ENCODE measurements around the gene AKAIN1. TPM values are rescaled to one million over a fixed set of nuclear protein-coding genes. Genes with fewer than 3 reads are reported as not detected.

AKAIN1 gene
- total and polyA plus RNA-seq, 2 of the 4 experiments (the other 2 are of a cell fraction) = not detected

- no peak overlapping the region for H3K18ac ChIP-seq (ENCODE audit: low read depth, low read length)
- no peak overlapping the region for H2BK5ac ChIP-seq (ENCODE audit: low read depth, low read length, poor library complexity, severe bottlenecking)
- no peaks in the 10 kb centered on the region for H4K20me1 ChIP-seq (ENCODE audit: insufficient read depth, low read length)
- no peak overlapping the region for H2BK20ac ChIP-seq (ENCODE audit: low read depth, low read length)
- dilution Hi-C loops (cut with HindIII; ENCODE audit: low sequenced_read_pairs, unreplicated experiment) = no loop called here
- H3K56ac ChIP-seq (ENCODE audit: extremely low read depth, insufficient read depth, low read length) = no peak overlapping the region
- no peak overlapping the region for H3K4me2 ChIP-seq (ENCODE audit: low read depth, low read length)
- H3K36me3 ChIP-seq (ENCODE audit: control insufficient read depth, insufficient read depth, low read length) = no peaks in the 10 kb centered on the region
- H3K9me3 ChIP-seq (ENCODE audit: control insufficient read depth, insufficient read depth, low read length) = peaks cover 14% of the 10 kb centered on the region
- no peaks in the 10 kb centered on the region for H3K79me1 ChIP-seq (ENCODE audit: low read depth in 1 of 2, low read length in 2 of 2)
- TF ChIP-seq CEBPB (IDR thresholded peaks at IDR 0.05; ENCODE audit: low read depth, low read length) (no peak), MAZ (IDR thresholded peaks at IDR 0.05; ENCODE audit: borderline replicate concordance, low read depth, low read length) (no peak)
- no peak overlapping the region for H2AK5ac ChIP-seq (ENCODE audit: low read depth, low read length)
- no peak overlapping the region for H4K5ac ChIP-seq (ENCODE audit: low read depth, low read length)
- no TSS peak for BruUV-seq (replicated peaks)
- H3K9me1 ChIP-seq (ENCODE audit: insufficient read depth, low read length) = no peaks in the 10 kb centered on the region
- no CpG with 5 or more reads among the region's 1 CpG for WGBS, 2 experiments (ENCODE audit: extremely low coverage in 2 of 2, insufficient read length in 1 of 2)
- CTCF ChIA-PET = interaction anchor here (0.6 kb wide), 1 partner anchor 1963 kb away, joined by 3 read pairs; no protein-coding TSS in a partner anchor
- H3K4me1 ChIP-seq (ENCODE audit: control insufficient read depth, insufficient read depth, low read length) = no peaks in the 10 kb centered on the region
- H3K23ac ChIP-seq (ENCODE audit: low read depth, low read length) = no peak overlapping the region
- no peak overlapping the region for H3K4ac ChIP-seq (ENCODE audit: low read depth, low read length)
- no peak overlapping the region for H2BK15ac ChIP-seq (ENCODE audit: low read depth, low read length)
- ATAC-seq (ENCODE audit: low read depth) (no peak), DNase-seq (no peak)
- H2BK120ac ChIP-seq (ENCODE audit: low read depth, low read length) = no peak overlapping the region
- in situ Hi-C loops (cut with MboI; ENCODE audit: low sequenced_read_pairs) = no loop called here
- no peaks in the 10 kb centered on the region for H3K27me3 ChIP-seq (ENCODE audit: control insufficient read depth, insufficient read depth, low read length)
- no peak overlapping the region for H3K14ac ChIP-seq (replicated peaks; ENCODE audit: low read depth, low read length)
- H2AK9ac ChIP-seq (replicated peaks; ENCODE audit: low read depth, low read length, poor library complexity) = no peak overlapping the region
- H2AFZ ChIP-seq (replicated peaks; ENCODE audit: low read length, poor library complexity) = no peak overlapping the region
- no peak overlapping the region for H3K4me3 ChIP-seq (ENCODE audit: insufficient read depth, low read depth, low read length)
- POLR2A ChIA-PET (ENCODE audit: unreplicated experiment) = no interaction called here
- H3K9ac ChIP-seq (ENCODE audit: low read depth, low read length) = no peak overlapping the region
- no peak overlapping the region for H4K8ac ChIP-seq (ENCODE audit: low read depth in 2 of 2, low read length in 2 of 2)
- no peak overlapping the region for H3K27ac ChIP-seq (ENCODE audit: insufficient read depth, low read length)
- intact Hi-C loops (cut with micrococcal nuclease) = no loop called here
- no peak overlapping the region for H4K91ac ChIP-seq (ENCODE audit: insufficient read depth, low read depth, low read length)
Observed at GRCh38 chr18:5150894-5151293, 46.2 kb downstream of the AKAIN1 start.

All from IMR-90 (cell line).